ENCODE data around the gene SLAMF8.

SLAMF8 gene

DNA sequence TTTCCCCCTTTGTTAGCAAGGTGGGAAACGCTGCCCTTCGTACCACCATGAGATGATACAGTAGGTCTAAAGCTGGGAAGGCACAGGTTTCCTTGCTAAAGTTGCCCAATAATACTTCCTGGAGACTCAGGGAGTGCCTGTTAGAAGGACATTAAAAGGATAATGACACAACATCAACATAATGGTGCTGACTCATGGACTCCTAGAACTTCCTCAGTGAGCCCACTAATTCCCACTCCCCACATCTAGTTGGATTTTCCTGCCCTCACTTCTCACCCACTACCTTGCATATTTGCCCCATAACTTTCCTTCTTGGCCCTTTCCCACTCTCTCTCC, 55.8 kb downstream of the SLAMF8 start:
- no peak overlapping the region for H3K4me3 ChIP-seq (ENCODE audit: low read length)
- no peak for TF ChIP-seq ZNF274 (IDR thresholded peaks at IDR 0.05; ENCODE audit: low read depth, low read length)

DNA sequence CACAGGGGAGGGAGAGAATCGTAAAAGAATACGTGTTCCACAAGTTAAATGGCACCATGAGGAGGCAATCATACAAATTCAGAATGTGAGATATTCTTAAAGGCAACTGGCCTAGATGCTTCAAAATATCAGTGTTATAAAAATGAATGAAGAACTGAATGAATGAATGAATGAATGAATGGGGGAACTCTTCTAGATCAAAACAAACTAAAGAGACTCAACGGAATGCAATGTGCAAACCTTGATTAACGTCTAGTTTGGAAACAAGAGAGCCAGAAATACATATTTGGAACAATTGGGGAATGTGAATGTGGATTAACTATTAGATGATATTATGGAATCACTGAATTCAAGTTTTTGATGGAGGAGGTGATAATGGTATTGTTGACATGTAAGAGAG, 56.5 kb downstream of the SLAMF8 start:
- no peak for TF ChIP-seq ZNF274 (IDR thresholded peaks at IDR 0.05; ENCODE audit: low read depth, low read length)
- H3K4me3 ChIP-seq (ENCODE audit: low read length): no peak overlapping the region

- no peak for TF ChIP-seq ZNF274 (IDR thresholded peaks at IDR 0.05; ENCODE audit: low read depth, low read length)
- no peak overlapping the region for H3K4me3 ChIP-seq (ENCODE audit: low read length)
Measured at GRCh38 chr1:159884296-159884695, 57.6 kb downstream of the SLAMF8 start.
